Stimulated activated CD4-positive, alpha-beta T cell treated with anti-CD3 and anti-CD28 coated beads, Interleukin-1b, Interleukin-23, amount 100 ng/mL, for 4 hours (primary cell): Measurements from ENCODE around the gene SPATA13.

Experiments
- DNase-seq, 2 donors: peaks; one replicate each; pipeline ENCODE4 v3.0.0-alpha.2; 2020; ENCODE audit warnings: low read depth in 2 of 2

SPATA13 gene

DNA sequence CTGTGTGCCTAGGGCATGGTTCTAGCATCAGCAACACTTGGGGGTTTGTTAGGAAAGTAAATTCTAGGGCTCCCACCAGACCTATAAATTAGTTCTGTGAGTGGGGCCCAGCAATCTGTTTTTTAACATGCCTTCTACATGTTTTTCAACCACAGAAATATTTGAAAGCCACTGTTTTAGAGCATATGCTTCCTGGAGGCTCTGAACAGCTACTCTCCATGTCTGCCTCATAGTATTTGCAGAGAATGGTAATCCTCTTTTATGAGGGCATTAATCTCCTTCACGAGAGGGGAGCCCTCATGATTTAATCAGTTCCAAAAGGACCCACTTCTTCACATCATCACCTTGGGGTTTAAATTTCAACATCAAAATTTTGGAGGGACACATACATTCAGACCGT lies 6.0 kb downstream of the SPATA13 start:
- DNase-seq: no peak

DNA sequence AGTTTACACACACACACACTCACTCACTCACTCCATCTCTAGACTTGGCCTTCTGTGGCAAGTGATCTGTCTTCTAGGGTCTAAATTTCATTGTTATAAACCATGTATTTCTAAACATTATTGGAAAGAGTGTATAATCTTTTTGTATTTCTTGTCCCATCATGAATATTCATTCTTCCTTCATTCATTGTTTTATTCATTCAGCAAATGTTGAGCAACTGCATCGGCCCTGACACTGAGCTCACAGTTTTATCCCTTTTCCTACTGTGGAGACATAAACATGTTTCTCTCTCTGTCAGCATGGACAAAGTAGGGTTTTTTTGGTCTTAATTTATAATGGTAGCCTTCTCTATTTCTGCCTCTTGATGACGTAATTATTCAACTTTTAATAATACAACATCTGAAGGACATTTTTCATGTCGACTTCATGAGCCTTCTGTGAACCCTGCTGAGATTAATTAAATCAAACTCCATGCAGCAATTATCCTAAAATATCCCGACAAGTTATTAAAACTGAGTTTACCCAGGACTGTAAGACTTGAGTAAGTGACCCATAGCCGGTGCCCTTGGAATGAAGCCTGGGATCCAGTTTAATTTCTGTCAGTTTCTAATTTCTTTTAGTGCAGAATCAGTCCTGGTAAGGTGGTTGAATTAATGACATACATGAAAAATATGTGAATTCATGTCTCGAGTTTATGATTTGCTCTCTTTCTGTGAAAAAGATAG lies 7.3 kb downstream of the SPATA13 start:
- no peak for DNase-seq

DNA sequence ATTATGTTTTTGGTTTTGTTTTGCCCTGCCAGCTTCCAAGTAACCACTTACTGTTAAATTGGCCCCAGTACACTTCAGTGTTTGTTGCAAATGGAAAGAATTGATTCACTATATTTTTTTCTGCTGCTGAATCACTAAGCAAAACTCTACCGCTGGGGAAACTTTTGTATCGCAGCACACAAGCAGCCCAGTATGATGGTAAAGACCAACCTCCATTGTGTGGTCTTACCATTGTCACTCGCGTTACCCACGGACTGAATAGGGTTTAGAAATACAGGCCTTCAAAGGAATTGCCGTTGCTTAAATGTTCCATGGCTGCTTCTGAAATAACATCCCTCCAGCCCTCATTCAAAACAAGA lies 7.9 kb downstream of the SPATA13 start:
- DNase-seq: no peak

DNA sequence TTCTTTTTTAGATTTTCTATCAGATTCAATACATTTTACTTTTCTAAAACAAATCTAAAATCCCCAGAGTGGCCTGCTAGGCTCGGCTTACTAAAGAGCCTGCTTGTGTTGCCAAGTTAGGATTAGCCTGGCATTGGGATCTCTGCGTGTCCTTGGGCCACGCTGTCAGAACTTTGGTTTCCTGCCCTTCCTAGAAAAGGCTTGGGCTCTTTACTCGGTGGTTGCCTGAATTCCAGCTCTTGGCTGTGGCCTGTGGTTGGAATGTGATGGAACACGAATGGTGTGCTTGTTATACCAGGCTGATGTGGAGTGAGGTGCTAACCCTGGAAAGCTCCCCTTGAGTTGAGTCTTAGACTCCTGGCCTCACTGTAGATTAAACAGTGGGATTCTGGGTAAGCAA lies 8.5 kb downstream of the SPATA13 start:
- no peak for DNase-seq

DNA sequence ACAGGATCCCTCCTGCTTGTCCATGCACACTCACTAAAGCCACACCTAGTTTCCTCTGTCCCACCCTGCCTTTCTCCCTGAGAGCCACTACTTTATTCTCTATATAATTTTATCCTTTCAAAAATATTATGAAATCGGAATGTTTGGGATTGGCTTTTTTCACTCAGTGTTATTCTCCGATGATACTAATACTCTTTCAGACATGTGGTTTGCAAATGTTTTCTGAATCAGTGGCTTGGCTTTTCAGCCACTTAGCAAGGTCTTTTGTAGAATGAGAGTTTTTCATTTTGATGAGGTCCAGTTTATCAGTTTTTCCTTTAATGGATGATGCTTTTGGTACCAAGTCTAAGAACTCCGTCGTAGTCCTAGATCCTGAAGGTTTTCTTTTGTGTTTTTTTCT lies 11.6 kb downstream of the SPATA13 start:
- no peak for DNase-seq

DNA sequence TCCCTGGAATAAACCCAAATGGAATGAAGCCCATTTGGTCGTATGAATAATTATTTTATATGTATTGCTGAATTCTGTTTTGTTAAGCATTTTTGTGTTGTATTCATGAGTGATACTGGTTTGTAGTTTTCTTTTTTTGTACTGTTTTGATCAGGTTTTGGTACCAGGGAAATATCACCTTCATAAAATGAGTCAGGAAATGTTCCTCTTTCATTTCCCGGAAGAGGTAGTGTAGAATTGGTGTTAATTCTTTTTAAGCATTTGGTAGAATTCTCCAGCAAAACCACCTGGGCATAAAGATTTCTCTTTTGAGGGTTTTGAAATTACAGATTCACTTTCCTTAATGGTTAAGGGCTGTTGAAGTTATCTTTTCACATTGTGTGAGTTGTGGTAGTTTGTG lies 13.3 kb downstream of the SPATA13 start:
- DNase-seq: no peak

DNA sequence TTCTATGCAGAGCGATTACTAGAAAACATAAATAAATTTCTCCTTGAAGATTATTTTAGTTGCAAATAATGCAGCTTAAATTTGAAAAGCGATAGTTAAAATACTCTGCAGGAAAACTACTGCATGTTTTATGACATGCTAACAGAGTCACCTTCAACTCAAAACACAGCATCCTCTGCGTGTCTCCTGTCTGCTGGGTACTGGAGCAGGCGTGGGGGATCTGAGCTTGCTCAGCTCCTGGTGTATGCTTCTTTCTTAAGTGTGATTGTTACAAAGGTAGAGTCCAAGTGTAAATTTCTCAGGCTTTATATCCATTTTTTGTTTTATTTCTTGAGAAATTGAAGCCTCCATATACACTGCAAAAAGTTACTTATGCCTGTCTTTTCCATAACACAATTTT lies 15.3 kb downstream of the SPATA13 start:
- DNase-seq: no peak

DNA sequence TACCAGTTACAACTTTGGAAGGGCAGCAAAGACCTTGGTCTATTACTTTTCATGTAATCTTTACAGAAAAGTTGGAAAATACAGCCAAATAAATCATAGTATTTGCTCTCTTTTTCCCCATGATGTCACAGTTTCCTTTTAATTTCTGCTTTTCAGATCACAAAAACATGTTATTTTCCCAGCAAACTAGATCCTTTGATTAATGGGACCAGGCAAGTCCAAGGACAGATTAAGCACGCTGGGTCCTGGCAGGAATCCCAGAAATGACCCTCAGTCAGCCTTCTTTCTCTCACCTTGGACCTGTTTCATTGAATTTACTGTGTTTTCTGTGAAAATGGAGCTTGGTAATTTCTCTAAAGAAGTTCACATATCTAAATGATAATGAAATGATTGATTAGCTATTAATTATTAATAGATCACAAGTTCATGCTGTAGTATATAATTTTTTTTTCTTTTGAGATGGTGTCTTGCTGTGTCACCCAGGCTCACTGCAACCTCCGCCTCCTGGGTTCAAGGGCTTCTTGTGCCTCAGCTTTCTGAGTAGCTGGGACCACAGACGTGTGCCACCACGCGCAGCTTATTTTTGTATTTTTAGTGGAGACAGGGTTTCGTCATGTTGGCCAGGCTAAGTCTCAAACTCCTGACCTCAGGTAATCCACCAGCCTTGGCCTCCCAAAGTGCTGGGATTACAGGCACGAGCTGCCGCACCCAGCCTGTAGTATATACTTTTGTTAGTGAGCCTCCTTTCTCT lies 16.0 kb downstream of the SPATA13 start:
- no peak for DNase-seq

DNA sequence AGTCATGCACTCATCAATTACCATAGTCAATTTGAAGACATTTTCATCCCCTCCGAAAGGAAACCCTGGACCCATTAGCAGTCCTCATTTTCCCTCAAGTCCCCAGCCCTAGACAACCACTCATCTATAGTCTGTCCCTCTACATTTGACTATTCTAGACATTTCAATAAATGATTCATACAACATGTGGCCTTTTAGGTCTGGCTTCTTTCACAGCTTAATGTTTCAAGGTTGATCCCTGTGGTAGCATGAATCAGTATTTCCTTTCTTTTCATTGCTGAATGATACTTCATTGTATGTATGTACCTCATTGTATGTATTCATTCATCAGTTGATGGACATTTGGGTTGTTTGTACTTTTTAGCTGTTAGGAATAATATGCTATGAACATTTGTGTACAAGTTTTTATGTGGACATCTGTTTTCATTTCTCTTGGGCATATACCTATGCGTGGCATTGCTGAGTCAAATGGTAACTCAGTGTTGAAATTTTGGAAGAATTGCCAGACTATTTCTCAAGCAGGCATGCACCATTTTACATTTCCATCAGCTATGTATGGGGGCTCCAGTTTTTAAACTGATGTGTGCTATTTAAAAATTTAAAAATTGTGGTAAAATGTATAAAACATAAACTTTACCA lies 18.4 kb downstream of the SPATA13 start:
- no peak for DNase-seq

DNA sequence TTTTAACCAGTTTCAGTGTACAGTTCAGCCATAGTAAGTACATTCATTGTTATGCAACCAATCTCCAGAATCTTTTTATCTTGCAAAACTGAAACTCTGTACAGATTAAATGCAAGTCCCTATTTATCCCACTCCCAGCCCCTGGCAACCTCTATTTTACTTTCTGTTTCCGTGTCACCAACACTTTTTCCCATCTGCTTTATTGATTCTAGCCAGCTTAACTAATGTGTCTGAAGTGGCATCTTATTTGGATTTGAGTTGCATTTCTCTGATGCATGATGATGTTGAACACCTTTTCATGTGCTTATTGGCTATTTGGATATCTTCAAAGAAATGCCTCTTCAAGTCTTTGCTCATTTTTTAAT lies 18.9 kb downstream of the SPATA13 start:
- no peak for DNase-seq

DNA sequence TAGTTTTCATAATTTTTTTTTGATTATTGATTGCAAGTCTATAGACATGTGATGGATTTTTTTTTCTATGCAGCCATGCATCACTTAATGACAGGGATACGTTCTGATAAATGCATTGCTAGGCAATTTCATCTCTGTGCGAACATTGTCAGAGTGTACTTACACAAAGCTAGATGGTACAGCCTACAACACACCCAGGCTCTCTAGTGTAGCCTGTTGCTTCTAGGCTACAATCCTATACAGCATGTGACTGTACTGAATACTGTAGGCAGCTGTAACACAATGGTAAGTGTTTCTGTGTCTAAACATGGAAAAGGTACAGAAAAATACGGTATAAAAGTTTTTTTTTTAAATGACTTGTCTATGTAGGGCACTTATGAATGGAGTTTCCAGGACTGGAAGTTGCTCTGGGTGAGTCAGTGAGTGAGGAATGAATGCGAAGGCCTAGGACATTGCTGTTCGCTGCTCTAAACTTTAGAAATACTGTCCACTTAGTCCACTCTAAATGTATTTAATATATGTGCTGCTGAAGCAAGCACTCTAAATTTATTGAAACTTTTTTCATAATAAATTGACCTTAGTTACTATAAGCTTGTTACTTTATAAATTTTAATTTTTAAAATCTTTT lies 20.3 kb downstream of the SPATA13 start:
- DNase-seq: no peak

DNA sequence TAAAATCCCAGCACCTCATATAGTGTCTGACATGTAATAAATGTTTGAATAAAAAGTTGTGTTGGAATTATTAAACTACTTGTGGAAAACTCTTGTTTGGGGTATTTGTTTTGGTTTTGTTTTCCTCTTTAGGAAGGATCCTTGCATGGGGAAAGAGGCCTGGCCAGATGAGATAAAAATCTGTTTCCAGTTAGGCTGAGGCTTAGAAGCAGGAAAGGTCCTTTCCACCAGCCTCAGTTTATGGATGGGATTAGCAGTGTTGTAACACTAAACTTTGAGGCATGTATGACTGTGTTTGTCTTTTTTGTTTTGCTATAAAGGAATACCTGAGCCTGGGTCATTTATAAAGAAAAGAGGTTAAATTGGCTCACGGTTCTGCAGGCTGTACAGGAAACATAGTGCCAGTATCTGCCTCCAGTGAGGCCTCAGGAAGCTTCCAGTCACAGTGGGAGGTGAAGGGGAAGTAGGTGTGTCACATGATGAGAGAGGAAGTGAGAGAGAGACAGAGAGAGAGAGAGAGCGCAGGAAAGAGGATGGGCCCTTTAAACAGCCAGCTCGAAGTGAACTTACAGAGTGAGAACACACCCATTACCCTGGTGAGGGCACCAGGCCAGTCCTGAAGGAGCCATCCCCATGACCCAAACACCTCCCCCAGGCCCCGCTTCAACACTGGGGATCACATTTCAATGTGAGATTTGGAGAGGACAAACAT lies 21.6 kb downstream of the SPATA13 start:
- no peak for DNase-seq

DNA sequence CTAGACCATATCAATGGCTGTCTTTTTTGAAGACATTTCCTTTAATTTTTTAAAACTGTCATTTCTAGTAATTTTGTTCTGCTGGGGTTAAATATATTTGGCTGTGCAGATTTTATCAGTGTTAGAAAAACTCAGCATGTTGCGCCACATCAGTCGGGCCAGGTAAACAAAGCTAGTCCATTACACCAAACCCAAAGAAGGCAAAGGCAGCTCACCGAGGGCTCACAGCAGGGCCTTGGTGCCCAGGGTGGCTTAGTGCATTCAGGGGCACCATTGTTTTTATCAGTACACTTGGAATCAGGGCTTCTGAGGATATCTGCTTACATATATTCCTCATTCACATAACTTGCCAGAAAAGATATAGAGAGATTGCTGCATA lies 22.2 kb downstream of the SPATA13 start:
- no peak for DNase-seq

DNA sequence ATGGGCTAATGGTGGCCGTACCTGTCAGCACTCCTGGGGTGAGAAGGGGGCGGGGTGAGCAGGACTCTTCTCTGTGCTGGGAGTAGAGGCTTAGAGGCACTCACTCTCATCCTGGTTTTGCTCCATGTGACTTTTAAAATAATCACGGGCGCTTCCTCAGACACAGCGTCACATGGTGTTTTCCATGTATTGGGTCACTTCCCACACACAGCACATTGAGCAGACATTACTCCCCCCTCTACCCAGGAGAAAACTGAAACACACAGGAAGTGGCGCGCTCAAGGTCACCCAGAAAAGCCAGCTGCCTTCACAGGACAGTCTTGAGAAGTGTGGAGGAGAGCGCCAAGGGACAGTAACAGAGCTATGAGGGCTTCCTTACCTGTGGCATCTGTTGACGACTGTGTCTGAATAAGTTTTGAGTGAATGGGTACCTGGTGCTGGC lies 23.2 kb downstream of the SPATA13 start:
- no peak for DNase-seq

DNA sequence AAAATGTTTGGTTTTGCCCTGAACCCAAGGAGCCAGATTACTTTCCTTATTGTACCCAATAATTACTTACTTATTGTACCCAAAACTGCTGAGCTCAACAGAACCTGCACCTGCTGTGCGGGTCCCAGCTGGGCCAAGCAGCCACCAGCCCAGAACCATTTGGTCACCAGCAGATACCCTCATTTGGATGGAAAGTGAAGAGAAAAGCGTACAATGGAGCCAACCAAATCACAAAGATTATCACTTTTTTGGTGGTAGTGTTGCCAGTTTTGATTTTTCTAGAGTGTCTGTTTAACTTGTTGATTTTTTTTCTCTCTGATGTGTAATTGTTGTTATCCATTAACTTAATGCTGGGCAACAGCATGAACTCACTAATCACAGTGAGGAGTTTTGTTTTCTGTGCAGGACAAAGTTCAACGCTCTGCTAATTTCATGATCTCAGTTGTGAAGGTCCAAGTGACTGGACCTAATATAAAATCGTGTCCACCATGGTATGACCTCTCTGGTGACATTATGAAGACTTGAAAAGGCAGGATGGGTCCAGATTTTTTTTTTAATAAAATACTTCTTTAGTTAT lies 23.8 kb downstream of the SPATA13 start:
- DNase-seq: no peak

DNA sequence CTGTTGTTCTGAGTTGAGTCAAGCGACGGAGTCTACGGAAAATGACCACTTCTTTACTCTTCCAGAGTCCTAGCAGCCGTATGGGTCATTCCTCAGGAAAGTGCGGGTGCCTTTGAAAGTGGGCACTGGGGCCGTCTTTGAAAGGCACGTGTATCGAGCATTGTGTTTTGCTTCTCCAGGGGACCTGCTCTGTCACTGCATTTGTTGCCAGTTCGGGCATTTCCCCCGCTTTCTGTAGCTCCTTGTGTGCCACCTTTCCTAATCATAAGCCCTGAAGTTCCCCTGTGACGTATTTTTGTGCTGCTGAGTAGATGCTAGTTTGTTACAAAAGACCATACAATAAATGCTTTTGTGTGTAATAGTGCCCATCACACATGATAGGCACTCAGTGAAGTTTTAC lies 24.4 kb downstream of the SPATA13 start:
- DNase-seq: no peak

DNA sequence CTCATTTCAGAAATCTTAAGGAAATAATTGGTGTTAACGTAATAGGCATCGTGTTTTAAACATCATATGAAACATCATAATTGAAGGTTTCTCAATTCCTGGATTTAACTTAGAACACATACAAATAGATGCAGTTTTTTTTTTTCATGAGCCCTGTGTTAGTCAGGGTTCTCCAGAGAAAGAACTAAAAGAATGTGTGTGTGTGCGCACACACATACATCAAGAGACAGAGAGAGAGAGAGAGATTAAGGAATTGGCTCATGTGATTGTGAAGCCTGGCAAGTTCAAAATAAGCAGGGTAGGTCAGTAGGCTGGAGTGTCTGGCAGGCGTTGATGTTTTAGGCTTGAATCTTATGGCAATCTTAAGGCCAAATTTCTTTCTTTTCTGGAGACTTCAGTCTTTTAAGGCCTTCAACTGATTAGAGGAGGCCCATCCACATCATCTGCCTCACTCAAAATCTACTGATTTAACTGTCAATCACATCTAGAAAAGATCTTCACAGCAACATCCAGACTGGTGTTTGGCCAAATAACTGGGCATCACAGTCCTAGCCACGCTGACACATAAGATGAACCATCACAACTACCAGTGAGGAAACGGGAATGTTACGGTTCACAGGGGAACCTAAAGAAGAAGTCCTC lies 25.2 kb downstream of the SPATA13 start:
- DNase-seq: no peak

DNA sequence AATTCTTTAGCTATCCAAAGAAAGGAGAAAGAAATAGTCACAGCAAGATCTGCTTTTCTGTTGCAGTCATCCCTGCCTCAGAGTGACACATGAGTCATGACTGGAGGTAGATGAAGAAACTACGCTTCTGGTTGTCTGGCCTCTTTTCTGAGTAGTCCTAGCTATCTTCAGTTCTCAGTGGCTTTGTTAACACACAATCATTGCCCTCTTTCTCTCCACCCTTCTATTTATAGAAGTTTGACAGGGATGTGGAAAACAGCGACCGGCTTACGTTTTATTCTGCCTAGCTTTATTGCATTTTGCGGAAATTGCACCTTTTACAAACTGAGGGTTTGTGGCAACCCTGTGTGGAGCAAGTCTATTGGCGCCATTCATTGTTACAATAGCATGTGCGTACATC lies 26.7 kb downstream of the SPATA13 start:
- DNase-seq: no peak

DNA sequence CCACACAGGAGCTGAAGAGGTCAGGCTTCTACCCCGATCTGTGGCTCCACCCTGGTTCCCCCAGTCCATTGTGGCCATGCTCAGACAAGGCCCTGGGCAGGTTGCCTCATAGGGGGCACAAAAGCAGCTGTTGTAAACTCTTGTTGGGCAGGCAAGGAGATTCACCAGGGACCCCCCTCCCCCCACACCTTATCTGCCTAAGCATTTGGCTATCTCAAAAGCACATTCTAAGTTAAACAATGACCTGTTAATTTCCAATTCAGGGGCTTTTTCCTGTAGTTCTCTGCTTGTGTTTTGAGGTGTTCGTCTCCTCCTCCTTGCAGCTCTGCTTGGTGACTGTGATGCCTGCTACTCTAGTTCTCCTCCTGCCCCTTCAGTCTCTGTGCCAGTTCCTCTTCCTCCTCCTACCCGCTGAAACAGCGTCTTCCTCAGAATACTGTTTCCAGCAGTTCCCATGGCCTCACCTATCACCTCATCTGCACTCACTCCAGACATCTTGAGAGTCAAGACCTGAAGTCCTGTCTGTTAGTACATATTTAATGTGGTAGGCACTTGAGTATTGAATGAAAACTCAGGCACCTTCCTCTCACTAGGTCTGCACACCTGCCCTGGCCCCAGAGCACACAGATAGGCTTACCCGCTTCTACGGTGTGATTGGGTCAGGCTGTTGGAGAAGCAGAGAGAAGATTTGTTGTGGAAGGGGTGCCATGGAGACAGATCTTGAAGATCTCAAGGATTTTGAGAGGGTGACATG lies 31.7 kb downstream of the SPATA13 start:
- no peak for DNase-seq

DNA sequence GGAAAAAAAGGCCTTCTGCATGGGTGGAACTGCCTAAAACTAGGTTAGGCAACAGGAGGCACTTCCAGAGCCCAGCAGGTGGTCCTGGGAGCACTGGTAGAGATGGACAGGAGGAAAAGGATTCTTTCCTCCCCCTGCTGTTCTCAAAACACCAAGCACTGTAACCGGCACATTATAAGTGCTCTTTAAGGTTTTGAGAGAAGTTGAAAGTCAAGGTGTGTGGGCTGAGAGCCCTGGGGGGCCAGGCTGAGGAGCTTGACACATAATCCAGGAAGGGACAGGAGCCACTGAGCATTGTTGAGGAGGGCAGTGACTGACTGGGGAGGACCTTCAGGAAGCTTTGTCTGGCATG lies 32.3 kb downstream of the SPATA13 start:
- DNase-seq: no peak

DNA sequence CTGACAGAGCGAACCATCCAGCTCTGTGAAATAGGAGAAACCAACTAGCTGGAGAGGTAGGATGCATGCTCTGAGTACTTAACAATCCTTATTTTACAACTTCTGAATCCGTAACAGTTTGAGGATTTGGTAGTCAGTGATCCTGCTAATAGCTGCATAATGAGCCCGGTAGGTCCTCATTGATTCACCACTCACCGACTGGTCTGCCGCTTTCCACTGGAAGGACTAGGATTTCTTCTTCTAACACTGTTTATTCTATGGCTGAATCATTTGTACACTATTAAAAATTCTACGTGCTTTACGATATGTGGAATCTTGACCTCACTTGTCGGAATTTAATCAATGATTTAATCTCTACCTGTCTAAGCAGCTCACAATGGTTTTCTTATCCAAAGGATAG lies 33.9 kb downstream of the SPATA13 start:
- no peak for DNase-seq
